Dermis blood vessel endothelial cell (primary cell): ENCODE measurements around the gene RHOXF2B. TPM values are rescaled to one million over a fixed set of nuclear protein-coding genes. Genes with fewer than 3 reads are reported as not detected.
A peak's percentile ranks its signal among the peaks of the same experiment; 100 is the strongest.
"Not testable (repeated sequence)": the region's sequence is repeated elsewhere in the genome, so short reads cannot be mapped to it uniquely, and the experiment has no call there.

Experiments used
- DNase-seq: peaks from one replicate; pipeline ENCODE4 v3.0.0; 2010
- total RNA-seq: library from RNA; depleted of rRNA; stranded (reverse); fragments of >200 nt; gene quantifications from 2 replicates; pipeline ENCODE4 v1.2.3, GENCODE V29; 2014

RHOXF2B gene
- not detected in 2 replicates for total RNA-seq

- DNase-seq: not testable (repeated sequence)
Observed at GRCh38 chrX:120077590-120077989, at the start of gene RHOXF2B. Gene RHOXF2B, minus strand, starts transcription at chrX:120077690. Its CDS starts 138 bp downstream, at chrX:120077552.

DNA sequence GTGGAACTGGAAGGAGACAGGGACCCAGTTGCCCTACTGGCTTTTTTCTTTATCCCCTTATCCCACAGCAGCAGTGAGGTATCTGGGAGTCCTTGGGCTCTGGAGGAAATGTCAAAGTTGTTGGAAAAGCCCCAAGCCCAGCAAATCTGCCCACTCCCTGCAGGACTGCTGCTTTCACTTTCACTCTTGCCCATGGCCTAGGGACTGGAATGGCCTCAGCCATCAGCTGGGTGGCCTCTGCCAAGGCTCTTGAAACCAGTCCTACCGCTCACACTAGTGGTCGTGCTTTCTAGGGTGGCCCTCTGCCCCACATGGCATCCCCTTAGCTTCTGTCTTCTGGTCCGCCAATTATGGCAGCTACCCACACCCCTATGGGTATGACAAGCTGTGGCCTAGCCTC is 48.0 kb upstream of the RHOXF2B start:
- peak; percentile 0 for DNase-seq

DNA sequence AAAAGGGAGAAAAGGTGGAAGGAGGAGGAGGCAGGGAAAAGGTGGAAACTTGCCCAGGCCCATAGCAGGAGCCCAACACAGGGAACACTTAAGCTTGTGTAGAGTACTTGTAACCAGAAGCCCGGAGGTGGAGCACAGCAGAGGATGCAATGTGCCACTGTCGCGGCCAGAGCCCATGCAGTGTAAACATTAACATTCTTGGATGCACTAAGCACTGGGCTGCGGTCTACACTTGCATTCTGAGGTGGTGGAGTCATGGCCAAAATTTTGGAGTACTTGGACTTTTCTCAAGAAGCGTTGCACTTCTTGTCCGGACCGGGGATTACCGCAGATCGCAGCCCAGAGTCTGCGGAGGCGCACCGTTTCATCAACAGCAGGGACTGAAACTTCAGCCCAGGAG is 42.7 kb upstream of the RHOXF2B start:
- DNase-seq: no peak

DNA sequence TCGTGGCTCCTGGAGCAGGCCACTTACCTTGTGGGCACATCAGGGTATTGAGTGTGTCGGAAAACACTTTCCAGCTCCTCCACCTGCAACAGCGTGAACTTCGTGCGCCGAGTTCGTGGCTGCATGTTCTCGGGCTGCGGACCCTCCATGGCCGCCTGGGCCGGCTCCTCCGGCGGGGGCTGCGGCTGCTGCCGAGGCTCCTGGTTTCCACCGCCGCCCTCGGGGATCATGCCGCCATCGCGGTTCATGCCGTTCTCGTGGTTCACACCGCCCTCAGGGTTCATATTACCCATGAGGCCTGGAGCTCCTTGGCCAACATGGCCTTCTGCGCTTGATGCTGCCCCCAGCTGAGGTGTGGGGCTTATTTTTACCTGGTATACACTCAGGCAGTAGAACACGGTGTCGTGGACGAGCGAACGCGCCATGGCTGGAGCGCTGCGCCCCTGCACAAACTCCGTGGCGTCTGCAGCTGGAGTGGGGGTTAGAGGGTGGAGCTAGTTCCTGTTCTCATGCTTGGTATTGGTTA is 38.0 kb upstream of the RHOXF2B start, which contains the start of gene RHOXF1:
TSS of gene RHOXF1 (minus strand) at position 476 of the 526 bp plus-strand sequence. CDS start at position 425, 51 bp downstream.
- no peak for DNase-seq

DNA sequence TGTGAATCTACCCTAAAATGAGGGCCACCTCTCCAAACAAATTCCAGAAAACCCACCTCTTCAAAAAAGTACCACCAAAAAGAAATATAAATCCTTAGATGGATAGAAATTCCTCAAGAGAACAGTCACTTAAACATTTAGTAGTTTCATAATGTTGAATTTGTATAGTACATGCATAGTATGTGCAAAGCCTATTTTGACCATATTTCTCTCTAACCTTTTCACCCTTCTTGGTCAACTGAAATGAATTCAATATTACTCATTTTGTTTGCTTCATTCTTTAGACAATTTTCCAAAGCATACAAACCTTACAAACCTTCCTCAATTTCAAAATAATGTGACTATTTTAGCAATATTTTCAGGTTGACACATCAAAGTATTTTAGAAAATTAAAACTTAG is 34.1 kb upstream of the RHOXF2B start:
- no peak for DNase-seq

GRCh38 chrX:120109378-120109777 is 31.9 kb upstream of the RHOXF2B start:
- no peak for DNase-seq

DNA sequence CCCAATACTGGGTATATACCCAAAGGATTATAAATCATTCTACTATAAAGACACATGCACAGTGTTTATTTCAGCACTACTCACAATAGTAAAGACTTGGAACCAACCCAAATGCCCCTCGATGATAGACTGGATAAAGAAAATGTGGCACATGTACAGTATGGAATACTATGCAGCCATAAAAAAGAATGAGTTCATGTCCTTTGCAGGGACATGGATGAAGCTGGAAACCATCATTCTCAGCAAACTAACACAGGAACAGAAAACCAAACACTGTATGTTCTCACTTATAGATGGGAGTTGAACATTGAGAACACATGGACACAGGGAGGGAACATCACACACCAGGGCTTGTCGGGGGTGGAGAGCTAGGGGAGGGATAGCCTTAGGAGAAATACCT is 27.2 kb upstream of the RHOXF2B start:
- not testable (repeated sequence) for DNase-seq

- DNase-seq: not testable (repeated sequence)
Observed at GRCh38 chrX:120101057-120101456, 23.6 kb upstream of the RHOXF2B start.

- DNase-seq: no peak
Observed at GRCh38 chrX:120090208-120090607, 12.7 kb upstream of the RHOXF2B start.

GRCh38 chrX:120087289-120088017 is 10.0 kb upstream of the RHOXF2B start:
- DNase-seq: no peak

DNA sequence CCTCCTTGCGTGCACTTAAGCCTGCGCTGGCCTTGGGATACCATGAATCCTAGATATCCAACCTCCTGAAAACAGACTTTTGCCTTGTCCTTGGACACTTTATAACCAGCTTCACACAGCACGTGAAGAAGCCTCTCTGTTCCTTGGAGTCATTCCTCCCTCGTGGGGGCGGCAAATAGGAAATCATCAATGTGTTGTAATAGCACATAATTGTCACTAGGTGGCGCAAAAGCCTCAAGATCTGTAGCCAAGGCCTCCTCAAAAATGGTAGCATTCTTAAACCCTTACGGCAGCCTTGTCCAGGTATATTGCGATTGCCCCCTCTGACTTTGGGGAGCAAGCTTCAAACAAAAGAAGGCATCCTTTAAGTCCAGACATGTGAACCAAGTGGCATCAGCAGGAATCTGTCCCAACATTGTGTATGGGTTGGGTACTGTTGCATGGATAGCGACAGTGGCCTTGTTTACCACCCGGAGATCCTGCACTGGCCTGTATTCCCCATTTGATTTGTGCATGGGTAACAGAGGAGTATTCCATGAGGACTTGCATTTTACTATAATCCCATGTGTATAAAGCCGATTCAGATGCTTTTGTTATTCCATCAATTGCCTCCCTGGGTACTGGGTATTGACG is 8.2 kb upstream of the RHOXF2B start:
- DNase-seq: not testable (repeated sequence)

GRCh38 chrX:120066169-120066568 is 11.3 kb downstream of the RHOXF2B start:
- not testable (repeated sequence) for DNase-seq

DNA sequence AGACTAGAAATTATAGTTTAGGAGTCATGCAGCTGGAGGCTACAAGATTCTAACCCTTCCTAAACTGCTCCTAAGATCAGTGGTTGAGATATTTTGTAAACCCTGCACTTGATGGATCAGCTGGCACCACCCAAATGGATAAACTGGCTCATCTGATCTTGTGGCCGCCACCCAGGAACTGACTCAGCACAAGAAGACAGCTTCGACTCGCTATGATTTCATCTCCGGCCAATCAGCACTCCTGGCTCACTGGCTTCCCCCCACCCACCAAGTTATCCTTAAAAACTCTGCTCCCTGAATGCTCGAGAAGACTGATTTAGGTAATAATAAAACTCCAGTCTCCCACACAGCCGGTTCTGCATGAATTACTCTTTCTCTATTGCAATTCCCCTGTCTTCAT is 34.8 kb downstream of the RHOXF2B start:
- not testable (repeated sequence) for DNase-seq

DNA sequence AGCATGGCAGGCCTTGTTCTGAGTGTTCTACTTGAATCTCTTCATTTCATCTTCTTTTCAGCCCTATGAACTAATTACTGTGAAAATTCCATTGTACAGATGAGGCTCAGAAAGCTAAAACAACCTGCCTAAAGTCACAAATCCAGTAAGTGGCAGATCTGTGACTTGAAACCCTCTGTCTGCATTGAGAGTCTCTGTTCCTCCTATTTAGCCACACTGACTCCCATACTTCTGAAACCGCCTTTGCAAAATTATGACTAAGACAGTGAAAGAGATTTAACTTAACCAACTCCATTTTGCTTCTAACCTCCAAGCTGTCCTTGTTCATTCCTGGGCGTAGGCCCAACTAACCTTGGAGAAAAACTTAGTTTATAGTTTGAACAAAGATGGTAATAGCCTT is 35.2 kb downstream of the RHOXF2B start:
- not testable (repeated sequence) for DNase-seq

DNA sequence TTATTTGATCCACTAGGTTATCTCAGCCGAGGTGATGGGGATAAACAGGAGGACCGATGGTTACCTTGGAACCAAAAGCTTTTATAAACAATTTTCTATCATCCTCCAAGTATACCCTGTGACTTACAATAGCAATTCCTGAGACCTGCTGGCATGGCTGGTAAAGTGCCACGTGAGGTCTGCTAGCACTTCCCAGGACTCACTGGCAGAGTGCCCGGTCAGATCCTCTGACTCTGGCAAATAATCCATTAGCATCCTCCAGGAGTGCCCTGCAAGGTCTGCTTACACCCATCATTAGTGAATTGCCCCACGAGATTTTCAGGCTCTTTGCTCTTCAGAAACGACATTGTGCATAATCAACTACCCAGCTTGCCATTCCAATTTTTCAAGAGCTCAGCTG is 37.3 kb downstream of the RHOXF2B start:
- not testable (repeated sequence) for DNase-seq

DNA sequence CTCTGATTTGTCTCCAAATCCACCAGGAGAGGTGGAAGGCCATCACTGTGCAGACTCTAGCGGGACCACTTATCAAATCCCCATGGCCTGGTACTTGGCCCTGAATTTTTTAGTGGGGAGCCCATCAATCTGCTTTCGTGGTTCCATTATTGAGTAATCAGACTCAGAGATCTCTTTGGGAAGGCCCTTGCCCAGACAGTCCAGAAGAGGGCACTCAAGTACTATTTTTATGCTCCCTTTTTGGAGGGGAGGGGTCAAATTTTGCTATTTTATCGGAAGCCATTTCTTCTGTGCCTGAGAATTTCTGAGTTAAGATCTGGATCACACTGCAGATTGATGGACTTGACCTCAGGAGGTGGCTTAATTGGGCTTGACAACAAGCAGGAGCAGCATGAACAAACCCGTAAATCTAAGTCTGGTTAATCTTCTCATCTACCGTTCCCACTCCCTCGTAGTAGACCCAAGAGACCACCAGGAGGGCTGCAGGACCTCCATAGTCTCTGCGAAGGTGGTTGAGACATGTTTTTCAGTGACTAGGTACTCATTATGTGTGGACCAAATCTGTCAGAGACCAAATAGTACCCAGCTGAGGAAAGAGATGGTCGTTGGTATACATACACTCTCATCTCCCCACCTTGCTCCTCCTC is 38.3 kb downstream of the RHOXF2B start:
- not testable (repeated sequence) for DNase-seq

- DNase-seq: no peak
Observed at GRCh38 chrX:120036704-120037103, 40.8 kb downstream of the RHOXF2B start.

GRCh38 chrX:120035522-120036309 is 41.8 kb downstream of the RHOXF2B start:
- DNase-seq: not testable (repeated sequence)

DNA sequence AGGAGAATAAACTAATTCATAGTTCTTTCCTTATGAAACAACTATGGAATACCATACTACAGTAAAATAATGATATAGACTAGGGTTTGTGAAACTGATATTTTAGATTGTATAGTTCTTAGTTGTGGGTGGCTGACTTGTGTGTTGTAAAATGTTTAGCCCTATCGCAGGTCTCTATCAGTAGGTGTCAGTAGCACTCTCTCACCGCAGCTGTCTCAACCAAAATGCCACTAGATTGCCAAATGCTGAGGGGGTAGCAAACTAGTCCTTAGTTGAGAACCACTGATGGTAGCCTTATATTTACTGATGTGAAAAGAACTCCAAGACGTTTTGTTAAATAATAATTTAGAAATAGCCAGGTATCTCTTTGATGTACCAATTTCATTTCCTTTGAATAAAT is 48.1 kb downstream of the RHOXF2B start:
- DNase-seq: no peak

DNA sequence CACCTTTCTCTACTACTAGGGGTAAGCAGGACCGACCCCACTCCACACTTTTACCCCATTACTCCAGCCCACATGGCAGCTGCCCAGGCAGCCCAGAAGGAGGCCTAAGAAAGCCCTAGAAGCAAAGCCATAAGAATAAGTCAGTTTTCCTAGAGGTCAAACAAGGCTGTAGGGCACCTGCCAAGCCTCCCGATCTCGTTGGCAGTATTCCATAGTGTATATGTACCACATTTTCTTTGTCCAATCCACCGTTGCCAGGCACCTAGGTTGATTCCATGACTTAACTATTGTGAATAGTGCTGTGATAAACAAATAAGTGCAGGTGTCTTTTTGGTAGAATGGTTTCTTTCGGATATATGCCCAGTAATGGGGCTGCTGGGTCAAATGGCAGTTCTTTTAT is 54.2 kb downstream of the RHOXF2B start:
- DNase-seq: no peak

GRCh38 chrX:120022763-120023162 is 54.7 kb downstream of the RHOXF2B start:
- DNase-seq: no peak
